Fibroblast of villous mesenchyme (primary cell): ENCODE measurements around the gene ELMOD3. TPM values are rescaled to one million over a fixed set of nuclear protein-coding genes. Genes with fewer than 3 reads are reported as not detected.

ENCODE experiments used
- DNase-seq: peaks from one replicate; pipeline ENCODE4 v3.0.0-alpha.2; 2010; ENCODE audit warnings: low read depth
- H3K4me3 ChIP-seq: 2 replicates; pipeline ENCODE4 v1.5.1; 2011; ENCODE audit warnings: low read depth, mild to moderate bottlenecking, low read length
- total RNA-seq: library from RNA; depleted of rRNA; stranded (reverse); fragments of >200 nt; gene quantifications from 2 replicates; pipeline ENCODE4 v1.2.3, GENCODE V29; 2012
- TF ChIP-seq, protein P1 (sequence below): IDR thresholded peaks from 2 replicates; pipeline ENCODE4 v1.5.1; 2012; ENCODE audit warnings: low read depth, mild to moderate bottlenecking, low read length; ENCODE audit not compliant: insufficient read depth

The ELMOD3 gene
- total RNA-seq, 1 donor: 19.4 TPM

DNA sequence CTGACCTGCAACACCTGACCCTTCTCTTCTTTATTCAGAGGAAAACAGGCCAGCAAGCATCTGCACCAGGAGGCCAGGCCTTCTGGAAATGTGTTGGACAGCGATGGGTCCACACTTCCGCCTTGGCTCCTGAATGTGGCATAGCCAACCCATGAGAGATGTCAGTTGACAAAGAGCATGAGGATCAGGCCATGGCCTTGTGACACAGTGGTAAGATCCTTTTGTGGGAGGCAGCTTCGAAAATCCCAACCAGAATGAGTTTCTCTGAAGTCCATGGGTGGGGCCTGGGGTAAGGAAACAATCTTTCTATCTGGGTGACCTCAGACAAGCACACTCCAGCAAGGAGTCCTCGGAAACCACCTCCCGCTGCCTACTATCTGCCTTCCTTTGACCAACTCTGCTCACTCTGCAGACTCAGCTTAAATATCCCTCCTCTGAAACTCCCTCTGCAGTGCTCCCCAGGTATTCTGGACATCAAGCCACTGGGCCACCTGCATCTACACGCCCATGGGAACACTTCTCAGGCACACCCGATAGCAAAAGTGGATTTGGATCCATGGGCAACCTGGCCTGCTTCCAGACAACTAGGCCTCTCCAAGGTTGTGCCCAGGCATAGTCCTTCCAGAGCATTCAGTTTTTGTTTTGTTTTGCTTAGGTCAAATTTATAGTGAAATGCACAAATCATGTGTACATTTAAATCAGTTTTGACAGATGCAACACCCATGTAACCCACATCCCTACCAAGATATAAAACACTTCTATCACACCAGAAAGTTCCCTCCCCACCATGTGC, 60.4 kb downstream of the ELMOD3 start:
- TF ChIP-seq, protein P1, sequence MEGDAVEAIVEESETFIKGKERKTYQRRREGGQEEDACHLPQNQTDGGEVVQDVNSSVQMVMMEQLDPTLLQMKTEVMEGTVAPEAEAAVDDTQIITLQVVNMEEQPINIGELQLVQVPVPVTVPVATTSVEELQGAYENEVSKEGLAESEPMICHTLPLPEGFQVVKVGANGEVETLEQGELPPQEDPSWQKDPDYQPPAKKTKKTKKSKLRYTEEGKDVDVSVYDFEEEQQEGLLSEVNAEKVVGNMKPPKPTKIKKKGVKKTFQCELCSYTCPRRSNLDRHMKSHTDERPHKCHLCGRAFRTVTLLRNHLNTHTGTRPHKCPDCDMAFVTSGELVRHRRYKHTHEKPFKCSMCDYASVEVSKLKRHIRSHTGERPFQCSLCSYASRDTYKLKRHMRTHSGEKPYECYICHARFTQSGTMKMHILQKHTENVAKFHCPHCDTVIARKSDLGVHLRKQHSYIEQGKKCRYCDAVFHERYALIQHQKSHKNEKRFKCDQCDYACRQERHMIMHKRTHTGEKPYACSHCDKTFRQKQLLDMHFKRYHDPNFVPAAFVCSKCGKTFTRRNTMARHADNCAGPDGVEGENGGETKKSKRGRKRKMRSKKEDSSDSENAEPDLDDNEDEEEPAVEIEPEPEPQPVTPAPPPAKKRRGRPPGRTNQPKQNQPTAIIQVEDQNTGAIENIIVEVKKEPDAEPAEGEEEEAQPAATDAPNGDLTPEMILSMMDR: no peak
- DNase-seq: no peak
- H3K4me3 ChIP-seq: no peak overlapping the region

DNA sequence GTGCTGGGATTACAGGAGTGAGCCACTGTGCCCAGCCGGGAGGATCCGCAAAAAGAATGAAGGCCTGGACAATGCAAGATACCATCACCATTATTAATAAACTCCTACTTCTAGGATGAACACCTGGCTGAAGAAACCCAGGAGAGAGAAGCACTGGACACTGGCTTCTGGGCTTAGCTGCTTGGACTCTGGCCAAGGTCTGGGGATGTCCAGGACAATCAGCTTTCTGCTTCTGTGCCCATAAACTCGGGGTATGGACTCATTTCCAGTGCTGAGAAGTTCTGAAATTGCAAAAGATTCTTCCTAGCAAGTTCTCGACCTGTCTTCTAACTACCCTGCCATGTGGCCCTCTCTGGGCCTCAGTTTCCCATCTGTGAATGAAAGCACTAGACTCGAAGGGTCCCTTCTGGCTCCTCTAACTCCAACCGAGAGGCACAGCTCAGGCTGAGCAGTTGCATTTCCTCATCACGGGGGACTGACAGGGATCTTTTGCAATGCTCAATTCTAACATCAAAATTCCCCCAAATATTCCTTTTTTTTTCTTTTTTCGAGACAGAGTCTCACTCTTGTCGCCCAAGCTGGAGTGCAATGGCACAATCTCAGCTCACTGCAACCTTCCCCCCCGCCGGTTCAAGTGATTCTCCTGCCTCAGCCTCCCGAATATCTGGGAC, 61.5 kb downstream of the ELMOD3 start:
- H3K4me3 ChIP-seq: no peak overlapping the region
- TF ChIP-seq, protein P1: no peak
- no peak for DNase-seq

DNA sequence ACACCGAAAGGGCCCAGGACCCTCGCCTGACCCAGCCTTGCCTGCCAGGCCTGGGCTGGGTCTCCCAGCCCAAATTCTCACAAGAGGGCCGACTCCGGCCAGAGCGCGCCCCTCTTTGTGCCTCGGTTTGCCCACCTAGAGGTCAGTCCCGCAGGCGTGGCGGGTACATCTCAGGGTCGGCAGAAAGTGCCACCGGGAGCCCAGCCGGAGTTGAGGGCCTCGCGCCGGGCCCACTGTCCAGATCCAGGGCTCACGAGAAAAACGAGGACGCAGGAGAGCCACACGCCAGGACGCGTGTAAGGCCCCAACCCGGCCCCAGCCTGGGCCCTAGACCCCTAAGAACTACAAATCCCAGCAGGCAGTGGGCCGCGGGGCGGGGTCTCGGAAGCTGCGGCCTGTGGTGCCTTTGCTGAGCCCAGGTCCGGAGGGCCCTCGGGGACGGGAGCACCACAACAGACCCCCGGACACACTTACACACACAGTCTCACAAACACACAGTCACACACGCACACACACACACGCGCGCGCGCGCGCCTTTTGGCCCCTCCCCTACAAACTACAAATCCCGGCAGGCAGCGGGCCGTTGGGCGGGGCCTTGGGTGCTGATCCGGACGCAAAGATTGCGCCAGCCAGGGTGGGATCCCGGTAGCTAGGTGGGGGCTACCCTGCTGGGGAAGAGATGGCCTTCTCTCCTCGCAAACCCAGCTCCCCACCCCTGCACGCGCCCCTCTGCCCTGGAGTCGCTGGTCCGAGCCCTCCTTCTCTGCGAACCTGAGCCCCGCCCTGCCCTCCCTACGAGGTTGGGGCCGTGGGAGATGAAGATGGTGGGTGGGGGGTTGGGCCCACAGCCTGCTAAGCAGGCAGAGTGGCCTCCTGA, 63.8 kb downstream of the ELMOD3 start, which contains the start of gene SH2D6:
Gene SH2D6 (plus strand): TSS at position 583 of the 877 bp plus-strand sequence. CDS start 10,752 bp downstream, outside the sequence.
- TF ChIP-seq, protein P1: no peak
- peak; percentile 86 for DNase-seq
- peak within 1 kb of the TSS; percentile 71 for H3K4me3 ChIP-seq

DNA sequence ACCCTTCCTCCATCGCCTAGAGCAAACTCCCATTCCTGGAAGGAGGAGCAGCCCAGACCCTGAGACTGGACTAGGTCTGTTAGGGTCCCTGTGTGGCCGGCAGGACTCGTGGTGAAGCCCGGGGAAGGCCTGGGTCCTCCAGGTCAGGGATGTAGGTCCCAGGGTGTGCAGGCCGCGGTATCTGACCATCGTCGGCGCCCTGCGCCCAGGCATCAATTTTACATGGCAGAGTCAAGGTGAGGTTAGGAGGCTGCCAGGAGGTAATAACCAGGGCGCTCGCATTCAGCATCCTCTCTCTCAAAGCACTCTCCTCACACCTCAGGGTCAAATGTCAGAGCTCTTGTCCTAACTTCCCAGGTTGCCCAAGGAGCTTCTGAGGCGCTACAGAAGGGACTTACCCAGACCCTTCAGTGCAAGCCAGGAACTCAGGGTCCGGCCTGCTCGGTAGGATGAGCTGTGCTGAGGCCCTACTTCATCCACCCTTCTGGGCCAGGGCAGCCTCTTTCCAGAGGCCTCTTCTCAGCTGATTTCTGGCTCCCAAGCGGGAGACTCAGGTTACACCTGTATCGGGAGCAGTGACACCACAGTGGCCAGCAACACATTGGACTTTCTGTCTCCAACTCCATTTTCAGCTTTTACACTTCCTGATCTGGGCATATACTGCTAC, 64.6 kb downstream of the ELMOD3 start:
- DNase-seq: no peak
- peak overlapping the region; percentile 71 for H3K4me3 ChIP-seq
- TF ChIP-seq, protein P1: no peak

DNA sequence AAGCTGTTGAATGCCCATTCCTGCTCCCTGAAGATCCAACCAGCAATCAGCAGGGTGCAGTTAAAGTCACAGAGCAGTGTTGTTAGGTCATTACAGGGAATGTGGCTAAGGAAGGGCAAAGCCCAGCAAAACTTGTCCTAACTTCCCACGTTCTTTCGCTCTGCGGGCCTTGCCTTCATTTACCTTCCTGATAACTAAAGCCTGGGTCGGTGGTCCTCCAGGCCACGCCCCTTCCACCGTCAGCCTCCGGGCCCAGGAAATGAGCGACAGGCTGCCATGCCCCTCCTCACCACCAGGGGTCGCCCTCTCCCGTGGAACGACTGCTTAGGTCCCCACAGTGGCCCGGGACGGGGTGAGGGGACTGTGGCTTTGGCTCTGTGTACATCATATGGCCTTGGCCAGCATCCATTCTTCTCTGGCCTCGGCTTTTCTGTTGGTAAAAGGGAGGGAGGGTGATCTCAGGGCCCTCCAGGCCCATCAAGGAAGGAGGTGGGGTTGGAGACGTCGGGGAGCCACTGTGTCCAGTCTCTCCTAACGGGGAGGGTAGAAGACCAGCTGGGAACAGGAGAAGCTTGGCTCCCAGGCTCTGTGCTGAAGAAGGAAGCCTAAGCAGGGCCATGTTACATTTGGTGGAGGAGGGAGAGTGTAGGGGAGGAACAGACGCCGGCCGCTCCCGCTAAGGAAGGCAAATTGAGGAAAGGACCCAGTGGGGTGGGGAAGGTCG, 66.1 kb downstream of the ELMOD3 start:
- peak overlapping the region; percentile 8 for H3K4me3 ChIP-seq
- TF ChIP-seq, protein P1: peak; percentile 91
- peak; percentile 82 for DNase-seq
